ENCODE results near the gene KCTD10.

Gene KCTD10

DNA sequence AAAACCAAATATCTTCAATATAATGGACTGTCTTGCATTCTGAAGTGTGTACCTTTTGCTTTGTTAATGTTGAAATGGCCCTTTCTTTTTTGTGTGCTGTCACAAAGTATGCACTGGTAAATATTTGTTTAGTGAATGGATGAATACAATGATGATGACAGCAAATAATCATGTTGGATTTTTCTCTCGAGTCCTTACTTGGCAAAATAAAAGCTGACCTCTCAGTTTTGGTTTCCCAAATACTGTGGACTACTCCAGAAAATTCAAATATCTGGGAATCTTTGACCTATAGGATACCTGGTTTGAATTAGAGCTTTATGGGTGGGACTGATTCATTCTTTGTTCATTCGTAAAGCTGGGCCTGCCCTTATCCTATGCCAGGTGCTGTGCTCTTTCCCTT is 5.8 kb upstream of the KCTD10 start:
- TF ChIP-seq, protein P1, sequence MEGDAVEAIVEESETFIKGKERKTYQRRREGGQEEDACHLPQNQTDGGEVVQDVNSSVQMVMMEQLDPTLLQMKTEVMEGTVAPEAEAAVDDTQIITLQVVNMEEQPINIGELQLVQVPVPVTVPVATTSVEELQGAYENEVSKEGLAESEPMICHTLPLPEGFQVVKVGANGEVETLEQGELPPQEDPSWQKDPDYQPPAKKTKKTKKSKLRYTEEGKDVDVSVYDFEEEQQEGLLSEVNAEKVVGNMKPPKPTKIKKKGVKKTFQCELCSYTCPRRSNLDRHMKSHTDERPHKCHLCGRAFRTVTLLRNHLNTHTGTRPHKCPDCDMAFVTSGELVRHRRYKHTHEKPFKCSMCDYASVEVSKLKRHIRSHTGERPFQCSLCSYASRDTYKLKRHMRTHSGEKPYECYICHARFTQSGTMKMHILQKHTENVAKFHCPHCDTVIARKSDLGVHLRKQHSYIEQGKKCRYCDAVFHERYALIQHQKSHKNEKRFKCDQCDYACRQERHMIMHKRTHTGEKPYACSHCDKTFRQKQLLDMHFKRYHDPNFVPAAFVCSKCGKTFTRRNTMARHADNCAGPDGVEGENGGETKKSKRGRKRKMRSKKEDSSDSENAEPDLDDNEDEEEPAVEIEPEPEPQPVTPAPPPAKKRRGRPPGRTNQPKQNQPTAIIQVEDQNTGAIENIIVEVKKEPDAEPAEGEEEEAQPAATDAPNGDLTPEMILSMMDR (IDR thresholded peaks at IDR 0.05; ENCODE audit: low read depth, low read length, missing control alignments): no peak
- no peak for DNase-seq (ENCODE audit: extremely low read depth, low read depth)
- no peak overlapping the region for H3K4me3 ChIP-seq (replicated peaks; ENCODE audit: low read depth, low read length)

GRCh38 chr12:109482491-109482890 is 5.4 kb upstream of the KCTD10 start:
- no peak for DNase-seq (ENCODE audit: extremely low read depth, low read depth)
- TF ChIP-seq, protein P1 (IDR thresholded peaks at IDR 0.05; ENCODE audit: low read depth, low read length, missing control alignments): no peak
- H3K4me3 ChIP-seq (replicated peaks; ENCODE audit: low read depth, low read length): no peak overlapping the region

- DNase-seq (ENCODE audit: extremely low read depth, low read depth): no peak
- no peak overlapping the region for H3K4me3 ChIP-seq (replicated peaks; ENCODE audit: low read depth, low read length)
- TF ChIP-seq, protein P1 (IDR thresholded peaks at IDR 0.05; ENCODE audit: low read depth, low read length, missing control alignments): no peak
Measured at GRCh38 chr12:109481863-109482262, 4.8 kb upstream of the KCTD10 start.

GRCh38 chr12:109480356-109480755 is 3.3 kb upstream of the KCTD10 start:
- DNase-seq (ENCODE audit: extremely low read depth, low read depth): no peak
- no peak overlapping the region for H3K4me3 ChIP-seq (replicated peaks; ENCODE audit: low read depth, low read length)
- TF ChIP-seq, protein P1 (IDR thresholded peaks at IDR 0.05; ENCODE audit: low read depth, low read length, missing control alignments): no peak

DNA sequence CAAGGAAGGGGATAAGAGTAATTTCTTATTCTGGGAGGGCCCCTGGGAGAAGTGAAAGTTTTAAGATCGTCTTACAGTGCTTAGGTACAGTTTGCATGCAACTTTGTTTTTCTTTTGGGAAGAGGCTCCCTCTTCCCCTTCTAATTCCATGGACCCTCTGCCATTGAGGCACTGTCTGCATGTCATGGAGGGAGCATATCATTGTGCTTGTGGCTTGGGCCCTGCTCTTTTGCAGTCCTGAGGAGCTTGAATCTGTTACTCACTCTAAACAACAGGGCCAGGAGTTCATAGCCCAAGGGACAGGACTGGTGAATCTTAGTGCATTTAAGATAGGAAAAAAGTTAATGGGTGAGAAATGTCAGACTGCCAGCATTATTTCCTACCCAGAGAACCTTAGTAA is 2.7 kb upstream of the KCTD10 start:
- TF ChIP-seq, protein P1 (IDR thresholded peaks at IDR 0.05; ENCODE audit: low read depth, low read length, missing control alignments): no peak
- DNase-seq (ENCODE audit: extremely low read depth, low read depth): no peak
- H3K4me3 ChIP-seq (replicated peaks; ENCODE audit: low read depth, low read length): no peak overlapping the region

DNA sequence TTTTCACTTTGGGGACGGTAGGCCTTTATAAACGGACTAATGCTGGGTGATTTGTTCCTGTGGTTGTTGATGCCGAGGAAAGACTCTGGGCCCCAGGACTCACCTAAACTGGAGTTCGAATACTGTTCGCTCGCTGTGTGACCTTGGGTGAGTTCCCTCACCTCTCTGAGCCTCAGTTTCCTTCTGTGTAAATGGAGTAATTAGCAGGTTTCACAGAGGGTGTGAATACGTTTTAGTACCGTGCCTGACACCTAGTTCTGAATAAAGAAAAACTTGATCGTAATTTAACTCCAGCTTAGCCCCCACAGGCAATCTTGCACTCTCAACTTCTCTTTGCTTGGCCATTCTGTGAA is 839 bp upstream of the KCTD10 start:
- TF ChIP-seq, protein P1 (IDR thresholded peaks at IDR 0.05; ENCODE audit: low read depth, low read length, missing control alignments): no peak
- DNase-seq (ENCODE audit: extremely low read depth, low read depth): no peak
- peak overlapping the region; percentile 90 for H3K4me3 ChIP-seq (replicated peaks; ENCODE audit: low read depth, low read length)

- no peak for DNase-seq (ENCODE audit: extremely low read depth, low read depth)
- H3K4me3 ChIP-seq (replicated peaks; ENCODE audit: low read depth, low read length): peak overlapping the region; percentile 90
- TF ChIP-seq, protein P1 (IDR thresholded peaks at IDR 0.05; ENCODE audit: low read depth, low read length, missing control alignments): no peak
Measured at GRCh38 chr12:109476807-109477184, 304 bp downstream of the KCTD10 start.

Data from HFF-Myc (cell line).